Adipose tissue (tissue), 3 donors: ENCODE measurements around the gene RUBCN. TPM values are rescaled to one million over a fixed set of nuclear protein-coding genes. Genes with fewer than 3 reads are reported as not detected.
"Not testable (repeated sequence)": the region's sequence is repeated elsewhere in the genome, so short reads cannot be mapped to it uniquely, and the experiment has no call there.

Source experiments
- H3K27ac ChIP-seq: one replicate; pipeline ENCODE4 v1.5.1; 2013; ENCODE audit warnings: low read depth, low read length
- WGBS, 3 donors: extraction: QIAGEN DNeasy Blood & Tissue Kit; methylation state at CpG; one replicate each; pipeline ENCODE4 v1.1.7; 2013; 5-methylcytosine and 5-hydroxymethylcytosine counted together
- polyA plus RNA-seq, 3 donors: library from polyadenylated mRNA; stranded (reverse); fragments of 200-250 nt; gene quantifications; one replicate each; pipeline ENCODE4 v1.2.3, GENCODE V29; 2013
- donor health status: healthy with polysubstance abuse.
- donor health status: Bipolar disorder and iron deficiency.
- donor health status: healthy.

RUBCN gene
- polyA plus RNA-seq, 3 donors, result 6.6 to 8.9 (median 7.8) TPM

DNA sequence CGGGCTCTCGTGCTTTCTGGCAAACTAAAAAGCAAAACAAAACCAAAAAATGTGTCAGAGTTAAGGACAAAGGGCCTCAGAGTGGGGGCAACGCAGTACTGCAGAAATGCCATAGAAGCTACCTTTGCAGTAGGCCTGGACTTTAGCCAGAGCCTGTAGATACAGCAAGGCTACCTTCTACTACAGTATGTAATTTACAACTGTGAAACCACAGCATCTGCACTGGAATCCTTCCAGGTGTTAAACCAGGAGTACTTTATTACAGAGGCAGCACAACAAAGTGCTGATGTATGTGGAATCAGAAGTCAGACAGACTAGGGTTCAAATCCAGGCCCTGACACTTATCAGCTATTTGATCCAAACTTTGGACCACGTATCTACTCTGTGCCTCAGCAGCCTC lies 34.9 kb downstream of the RUBCN start:
- H3K27ac ChIP-seq, result no peak overlapping the region
- WGBS, 3 donors, result 95 to 98% (median 97%) methylated on average over 4 of the region's 4 CpGs

DNA sequence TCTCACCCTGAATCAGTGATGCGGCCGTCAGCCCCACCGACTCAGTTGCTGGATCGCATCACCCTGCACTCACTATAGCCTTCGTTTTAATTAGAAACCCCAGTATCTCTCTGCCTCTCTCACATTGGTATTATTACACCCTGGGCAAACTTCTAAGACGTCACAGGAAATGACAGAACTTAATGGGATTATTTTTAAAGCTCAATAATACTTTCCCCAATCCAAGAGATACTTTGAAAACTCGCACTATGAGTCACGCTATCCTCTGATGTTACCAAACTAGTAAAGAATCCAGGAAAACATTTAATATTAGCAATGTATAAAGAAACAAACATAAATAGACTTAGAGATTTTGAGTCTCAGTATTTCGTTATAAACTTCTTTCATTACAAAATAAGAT lies 36.6 kb downstream of the RUBCN start:
- H3K27ac ChIP-seq, result no peak overlapping the region
- WGBS, 3 donors, result 93 to 95% (median 94%) methylated on average over 9 of the region's 9 CpGs

DNA sequence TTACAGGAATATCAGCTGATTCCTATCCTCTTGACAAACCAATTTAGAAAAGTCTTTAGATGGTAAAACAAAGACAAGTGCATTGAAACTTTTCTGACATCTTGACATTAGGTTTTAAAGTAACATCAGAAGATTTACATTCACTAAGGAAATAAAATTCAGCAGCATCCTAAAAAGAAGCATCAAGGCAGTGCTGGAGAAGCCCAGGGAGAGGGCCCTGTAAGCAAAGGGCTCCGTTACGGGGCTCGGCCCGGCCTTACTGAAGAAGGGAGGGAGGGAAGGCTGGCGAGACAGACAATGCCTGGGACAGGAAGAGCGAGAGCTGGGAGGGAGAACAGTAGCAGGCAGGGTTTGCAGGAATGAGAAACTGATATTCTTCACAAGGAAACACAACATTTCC lies 39.3 kb downstream of the RUBCN start:
- 98 to 99% (median 98%) methylated on average over 6 of the region's 6 CpGs for WGBS, 3 donors
- H3K27ac ChIP-seq, result no peak overlapping the region

DNA sequence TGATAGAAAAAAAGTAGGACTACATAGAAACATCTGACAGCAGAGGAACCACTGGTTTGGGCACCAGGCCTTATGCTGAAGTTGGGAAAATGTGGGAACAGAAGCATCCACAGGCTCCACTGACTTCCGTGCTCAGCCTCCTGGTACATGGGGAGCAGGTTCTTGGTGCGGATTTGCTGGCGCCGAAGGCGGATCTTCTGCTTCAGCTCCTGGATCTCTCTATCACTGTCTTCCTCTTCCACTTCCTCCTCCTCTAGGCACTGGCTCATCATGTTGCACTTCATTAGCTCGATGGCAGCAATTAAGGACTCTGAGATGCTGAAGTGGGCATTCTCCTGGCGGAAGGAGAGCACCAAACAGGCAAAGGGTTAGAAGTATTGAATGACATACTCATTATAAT lies 42.5 kb downstream of the RUBCN start:
- H3K27ac ChIP-seq, result no peak overlapping the region
- 90 to 93% (median 92%) methylated on average over 7 of the region's 7 CpGs for WGBS, 3 donors

DNA sequence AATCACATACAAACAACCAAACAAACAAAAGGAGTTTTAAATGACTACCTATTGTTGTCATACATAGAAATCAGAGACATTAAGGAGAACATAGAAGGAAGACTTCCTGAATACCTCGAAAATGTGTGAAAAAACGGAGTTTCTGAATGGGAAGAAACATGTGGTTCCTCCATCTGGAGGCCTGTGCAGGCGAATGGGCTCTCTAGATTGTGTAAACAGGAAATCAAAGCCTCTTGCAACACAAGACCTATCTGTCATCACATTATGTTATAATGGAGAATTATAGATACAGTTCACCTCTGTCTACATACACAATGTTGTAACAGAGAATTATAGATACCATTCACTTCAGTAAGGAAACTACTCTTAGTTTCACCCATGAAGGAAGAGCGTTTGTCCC lies 44.1 kb downstream of the RUBCN start:
- 53 to 83% (median 58%) methylated on average over 4 of the region's 4 CpGs for WGBS, 3 donors
- no peak overlapping the region for H3K27ac ChIP-seq

DNA sequence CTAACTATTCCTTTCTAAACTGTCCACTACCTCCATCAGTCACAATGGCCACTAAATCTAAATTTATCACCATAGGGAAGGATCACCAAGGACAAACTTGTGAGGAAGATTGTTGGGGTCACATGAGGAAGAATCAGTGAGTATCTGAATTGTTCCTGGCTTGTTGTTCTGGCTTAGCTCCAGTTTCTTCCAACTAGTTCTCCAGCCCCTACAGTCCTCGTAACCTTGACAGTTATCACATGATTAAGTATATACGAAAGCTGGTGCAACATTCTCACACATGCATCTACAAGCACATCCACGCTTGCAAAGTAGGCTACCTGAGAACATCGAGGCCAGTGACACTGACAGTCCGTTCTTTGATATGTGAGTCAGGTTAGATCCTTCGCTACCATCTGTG lies 46.0 kb downstream of the RUBCN start:
- 71 to 98% (median 96%) methylated on average over 6 of the region's 6 CpGs for WGBS, 3 donors
- no peak overlapping the region for H3K27ac ChIP-seq

DNA sequence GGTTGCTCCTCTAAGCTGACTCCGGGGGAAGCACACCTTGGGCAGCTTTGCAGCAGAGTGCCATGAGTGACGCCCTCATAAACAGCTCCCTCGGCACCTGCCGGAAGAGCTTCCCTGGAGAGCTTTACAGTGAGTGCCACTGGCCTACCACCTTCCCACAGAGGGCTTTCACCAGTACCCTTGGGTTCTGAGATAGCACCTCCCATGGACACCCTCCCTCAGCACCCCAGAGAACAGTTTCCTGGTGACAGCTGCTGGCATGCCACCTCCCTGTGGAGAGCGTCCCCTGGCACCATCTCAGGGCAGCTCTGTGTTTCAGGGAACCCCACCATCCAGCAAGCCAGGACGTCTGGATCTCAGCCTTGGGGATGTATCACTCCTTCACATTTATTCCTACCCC lies 49.1 kb downstream of the RUBCN start:
- H3K27ac ChIP-seq, result no peak overlapping the region
- WGBS, 3 donors, result 93 to 95% (median 95%) methylated on average over 6 of the region's 6 CpGs

DNA sequence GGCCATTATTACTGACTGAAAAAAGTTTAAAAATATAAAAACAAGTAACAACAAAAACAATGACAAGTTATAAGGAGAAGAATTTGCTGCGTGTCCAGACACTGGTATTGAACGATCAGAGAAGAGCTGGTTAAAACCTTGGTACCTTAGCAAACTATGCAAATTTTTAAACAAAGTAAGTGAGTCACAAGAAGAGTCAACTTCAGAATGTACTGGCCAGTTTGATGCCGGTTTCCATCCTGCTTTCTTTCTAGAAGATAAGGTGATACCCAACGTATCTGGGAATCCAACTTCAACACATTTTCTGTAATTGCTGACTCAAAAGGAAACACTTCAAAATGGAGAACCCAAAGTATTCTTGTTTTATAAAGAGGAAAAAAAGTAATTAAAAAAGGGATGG lies 49.8 kb downstream of the RUBCN start:
- WGBS, 3 donors, result 86 to 90% (median 89%) methylated on average over 4 of the region's 4 CpGs
- no peak overlapping the region for H3K27ac ChIP-seq

DNA sequence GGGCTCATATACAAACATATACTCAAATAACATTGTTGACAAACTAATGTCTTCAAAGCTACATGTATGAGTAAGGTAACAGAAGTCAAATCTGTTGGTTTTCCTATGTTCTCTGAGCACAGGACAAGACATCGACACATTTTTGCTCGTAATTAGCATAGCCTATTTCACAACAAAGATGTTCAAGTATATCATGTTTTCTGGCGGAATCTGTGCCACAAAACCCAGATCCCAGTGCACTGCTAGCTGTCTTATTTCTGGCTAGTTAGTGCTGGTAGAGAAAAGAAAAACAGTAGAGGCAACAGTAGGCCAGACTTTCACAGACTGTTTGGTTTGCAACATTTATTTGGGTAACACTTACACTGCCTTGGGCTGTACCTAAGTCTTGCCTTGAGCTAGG lies 51.2 kb downstream of the RUBCN start:
- H3K27ac ChIP-seq, result no peak overlapping the region
- 95 to 96% (median 96%) methylated on average over 3 of the region's 3 CpGs for WGBS, 3 donors

DNA sequence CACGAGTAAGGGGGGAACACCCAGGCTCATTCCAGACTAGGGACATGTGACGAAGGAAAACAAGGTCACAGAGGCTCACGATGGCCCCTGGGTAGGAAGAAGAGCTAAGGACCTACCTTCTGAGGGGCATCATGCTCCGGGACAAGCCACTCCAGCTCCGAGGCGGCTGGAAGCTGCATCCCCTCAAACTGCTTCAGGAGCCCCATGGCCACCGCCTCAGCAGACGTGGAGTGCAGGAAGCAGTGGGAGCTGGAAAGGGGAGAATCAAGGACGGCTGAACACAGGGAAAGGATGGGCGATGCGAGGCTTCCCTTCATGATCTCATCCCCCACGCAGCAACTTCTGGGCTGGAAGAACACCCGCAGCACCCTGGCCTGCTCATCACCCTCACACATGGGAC lies 53.5 kb downstream of the RUBCN start:
- 90 to 93% (median 91%) methylated on average over 13 of the region's 13 CpGs for WGBS, 3 donors
- H3K27ac ChIP-seq, result no peak overlapping the region

DNA sequence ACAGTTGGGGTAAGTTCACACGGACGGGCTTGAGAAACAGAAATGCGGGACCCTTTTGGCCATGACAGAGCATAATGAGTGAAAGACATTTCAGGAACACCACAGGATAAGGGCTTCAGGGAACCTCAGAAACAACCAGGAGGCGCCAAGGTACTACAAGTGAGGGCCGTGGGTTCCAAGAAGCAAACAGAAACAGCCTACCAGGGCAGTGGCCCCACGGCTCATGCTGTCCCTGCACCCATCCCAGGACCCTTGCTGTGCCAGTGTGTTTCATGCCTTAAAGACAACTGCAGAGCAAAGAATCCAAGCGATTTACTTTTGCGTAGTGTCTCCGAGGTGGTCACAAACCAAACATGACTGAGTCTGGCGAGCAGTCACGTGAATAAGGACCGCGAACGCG lies 54.0 kb downstream of the RUBCN start:
- 95 to 97% (median 97%) methylated on average over 15 of the region's 15 CpGs for WGBS, 3 donors
- no peak overlapping the region for H3K27ac ChIP-seq

DNA sequence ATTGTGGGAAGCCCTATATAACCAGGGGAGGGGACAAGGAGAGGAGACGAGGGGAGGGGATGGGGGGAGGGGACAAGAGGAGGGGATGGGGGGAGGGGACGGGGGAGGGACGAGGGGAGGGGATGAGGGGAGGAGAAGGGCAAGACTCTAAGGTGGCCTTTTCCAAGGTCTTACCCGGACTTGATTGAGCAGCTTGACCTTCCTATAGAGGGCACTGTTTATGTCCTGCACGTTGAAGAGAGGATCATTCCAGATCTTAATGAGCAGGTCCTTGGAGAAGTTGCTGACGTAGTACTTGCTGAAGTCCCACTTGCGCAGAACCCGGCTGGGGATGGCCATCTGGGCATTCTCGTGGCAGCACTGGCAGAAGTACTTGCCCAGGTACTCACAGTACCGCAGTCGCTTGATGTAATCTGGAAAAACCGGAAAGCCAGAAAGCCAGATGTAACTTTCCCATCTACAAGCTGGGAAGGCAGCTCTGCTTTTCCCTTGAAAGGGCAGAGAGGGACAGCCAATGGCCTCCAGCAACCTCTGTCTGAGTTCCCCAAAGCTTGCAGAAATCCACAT lies 55.7 kb downstream of the RUBCN start:
- whole genome bisulfite sequencing, 3 donors, result 42 to 90% (median 88%) methylated on average over 12 of the region's 12 CpGs
- H3K27ac ChIP-seq, result no peak overlapping the region

DNA sequence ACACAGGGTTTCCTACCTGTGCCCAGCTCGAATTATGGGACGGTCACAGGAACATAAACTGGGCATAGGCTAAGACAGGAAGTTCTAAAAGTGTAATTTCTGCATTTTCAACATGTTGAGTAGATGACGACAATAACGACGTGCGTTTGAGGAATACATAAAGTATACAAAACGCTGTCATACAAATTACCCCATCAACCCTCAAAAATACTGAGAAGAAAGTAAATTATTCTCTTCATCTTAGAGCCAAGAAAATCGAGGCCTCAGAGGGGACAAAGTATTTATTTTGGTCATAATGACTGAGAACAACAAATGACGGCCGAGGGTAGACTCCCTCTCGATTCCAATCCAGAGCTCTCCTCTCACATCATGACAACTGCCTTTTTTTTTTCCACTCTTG lies 60.8 kb downstream of the RUBCN start:
- WGBS, 3 donors, result 80 to 87% (median 83%) methylated on average over 11 of the region's 11 CpGs
- H3K27ac ChIP-seq, result no peak overlapping the region

DNA sequence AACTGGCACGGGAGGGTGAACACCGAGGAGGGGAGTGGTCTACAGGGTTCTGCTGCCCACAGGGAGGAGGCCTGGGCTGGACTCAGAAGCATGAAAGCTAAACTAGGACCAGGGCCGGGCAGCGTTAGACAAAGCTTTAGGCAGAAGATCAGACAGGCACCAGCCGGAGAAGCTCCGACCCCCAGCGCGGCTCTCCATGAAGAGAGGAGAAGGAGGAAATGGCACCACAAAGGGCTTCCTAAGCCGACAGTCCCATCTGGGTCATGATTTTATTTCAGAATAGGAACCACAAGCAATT lies 61.2 kb downstream of the RUBCN start:
- 90 to 97% (median 91%) methylated on average over 9 of the region's 9 CpGs for WGBS, 3 donors
- H3K27ac ChIP-seq, result no peak overlapping the region

DNA sequence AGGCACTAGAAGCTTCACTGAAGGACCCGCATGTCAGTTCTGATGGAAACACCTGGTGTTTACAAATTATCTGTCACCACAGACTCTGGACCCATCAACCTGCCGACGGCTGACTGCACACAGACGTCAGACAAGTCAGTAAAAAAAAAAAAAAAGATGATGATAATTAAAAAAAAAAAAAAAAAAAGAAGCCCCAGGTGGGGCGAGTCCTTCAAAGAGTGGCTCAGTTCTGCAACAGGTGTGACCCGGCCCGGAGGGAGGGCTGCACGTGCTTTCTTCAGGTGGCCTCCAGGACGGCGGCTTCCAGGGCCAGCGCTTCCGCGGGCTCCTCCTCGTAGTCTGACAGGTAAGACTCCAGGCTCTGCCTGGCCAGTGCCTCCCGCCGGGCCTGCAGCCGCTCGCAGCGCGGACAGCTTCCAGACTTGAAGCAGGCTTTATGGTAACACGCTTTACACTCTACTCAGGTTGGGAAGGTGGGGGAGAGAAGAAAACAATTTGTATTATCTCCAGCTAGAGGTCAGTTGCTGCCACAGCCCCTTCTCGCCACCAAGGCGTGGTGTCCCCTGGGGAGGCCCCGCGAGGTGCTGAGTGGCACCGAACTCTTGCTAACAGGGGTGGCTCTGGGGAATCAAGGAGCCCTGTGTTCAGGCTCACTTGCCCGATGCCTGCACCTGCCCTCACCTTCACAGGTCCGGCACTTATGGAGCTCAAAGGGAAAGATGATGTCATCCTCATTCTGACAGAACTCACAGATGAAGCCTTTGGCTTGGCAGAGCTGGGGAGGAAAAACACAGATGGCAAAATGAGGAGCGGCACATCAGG lies 61.8 kb downstream of the RUBCN start:
- WGBS, 3 donors, result 85 to 94% (median 94%) methylated on average over 29 of the region's 29 CpGs
- H3K27ac ChIP-seq, result no peak overlapping the region

DNA sequence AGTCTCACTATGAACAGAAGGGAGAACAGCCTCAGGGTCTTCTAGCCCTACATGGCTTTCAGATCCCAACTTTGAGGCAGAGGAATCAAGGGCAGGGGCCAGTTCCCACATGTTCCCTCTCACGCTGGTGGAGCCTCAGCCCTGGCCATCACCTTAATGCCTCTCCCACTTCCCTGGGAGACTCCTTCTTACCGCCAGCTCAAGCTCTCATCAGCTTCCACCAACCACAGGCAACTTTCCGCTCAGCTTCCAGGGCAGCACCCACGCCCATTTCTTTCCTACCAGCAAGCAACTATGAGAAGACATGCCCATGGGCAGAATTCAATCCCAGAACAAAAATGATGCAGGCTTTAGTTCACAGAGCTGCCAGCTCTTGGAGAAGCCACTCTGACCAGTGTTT lies 63.5 kb downstream of the RUBCN start:
- 96 to 98% (median 98%) methylated on average over 4 of the region's 4 CpGs for WGBS, 3 donors
- H3K27ac ChIP-seq, result no peak overlapping the region

DNA sequence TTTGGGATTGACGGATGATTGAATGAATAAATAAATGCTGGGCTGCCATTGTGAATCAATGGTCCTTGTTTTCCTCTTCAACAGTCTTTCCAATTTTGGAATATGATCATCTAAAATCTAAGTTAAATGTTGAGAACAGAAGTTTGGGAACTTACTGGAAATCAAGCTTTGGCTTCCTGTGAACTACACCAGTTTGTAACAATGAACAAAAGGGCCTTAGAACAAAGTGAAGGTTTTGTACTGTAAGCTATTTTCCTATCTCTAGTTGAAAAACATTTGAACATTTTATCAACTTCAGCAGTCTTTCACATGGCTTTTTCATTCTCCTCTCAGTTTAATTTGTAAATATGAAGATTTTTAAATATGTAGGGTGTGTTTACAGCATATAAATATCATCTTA lies 66.3 kb downstream of the RUBCN start:
- H3K27ac ChIP-seq, result no peak overlapping the region
- 91 to 98% (median 94%) methylated on average over 1 of the region's 1 CpG for WGBS, 3 donors

DNA sequence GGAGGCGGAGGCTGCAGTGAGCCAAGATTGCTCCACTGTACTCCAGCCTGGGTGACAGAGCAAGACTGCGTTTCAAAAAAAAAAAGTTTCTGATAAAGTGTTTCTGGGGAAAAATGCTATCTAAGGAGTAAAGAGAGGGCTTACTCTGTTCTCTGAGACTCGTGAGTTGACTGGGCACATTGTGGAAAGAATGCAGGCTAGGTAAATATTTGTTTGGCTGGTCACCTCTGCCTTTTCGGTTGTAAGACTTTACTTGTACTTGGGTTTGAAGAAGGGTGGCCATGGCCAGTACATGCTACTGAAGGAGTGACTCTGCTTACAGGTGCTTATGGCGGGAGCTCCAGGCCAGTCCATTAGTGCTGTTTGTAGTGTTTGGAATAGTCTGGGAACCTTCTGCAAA lies 68.7 kb downstream of the RUBCN start:
- H3K27ac ChIP-seq, result no peak overlapping the region
- whole genome bisulfite sequencing, 3 donors, result 57 to 93% (median 81%) methylated on average over 5 of the region's 5 CpGs

DNA sequence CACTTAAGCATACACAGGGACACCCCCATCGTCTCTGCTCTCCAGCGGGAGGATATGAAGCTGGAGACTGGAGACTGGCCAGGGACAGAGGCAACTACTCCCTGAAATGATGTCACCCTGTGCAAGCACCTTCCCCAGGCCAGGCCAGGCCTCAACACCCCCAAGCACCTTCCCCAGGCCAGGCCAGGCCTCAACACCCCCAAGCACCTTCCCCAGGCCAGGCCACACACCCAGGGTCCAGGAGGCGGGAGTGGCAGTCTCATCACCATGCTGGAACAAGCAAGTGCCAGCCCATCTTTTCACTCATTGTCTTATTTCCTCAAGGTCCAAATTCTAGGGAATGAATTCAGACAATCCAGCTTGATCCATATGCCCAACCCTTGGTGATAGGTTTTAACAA lies 69.4 kb downstream of the RUBCN start:
- not testable (repeated sequence) for H3K27ac ChIP-seq
- WGBS, 3 donors, result 100% methylated on average over 1 of the region's 3 CpGs

DNA sequence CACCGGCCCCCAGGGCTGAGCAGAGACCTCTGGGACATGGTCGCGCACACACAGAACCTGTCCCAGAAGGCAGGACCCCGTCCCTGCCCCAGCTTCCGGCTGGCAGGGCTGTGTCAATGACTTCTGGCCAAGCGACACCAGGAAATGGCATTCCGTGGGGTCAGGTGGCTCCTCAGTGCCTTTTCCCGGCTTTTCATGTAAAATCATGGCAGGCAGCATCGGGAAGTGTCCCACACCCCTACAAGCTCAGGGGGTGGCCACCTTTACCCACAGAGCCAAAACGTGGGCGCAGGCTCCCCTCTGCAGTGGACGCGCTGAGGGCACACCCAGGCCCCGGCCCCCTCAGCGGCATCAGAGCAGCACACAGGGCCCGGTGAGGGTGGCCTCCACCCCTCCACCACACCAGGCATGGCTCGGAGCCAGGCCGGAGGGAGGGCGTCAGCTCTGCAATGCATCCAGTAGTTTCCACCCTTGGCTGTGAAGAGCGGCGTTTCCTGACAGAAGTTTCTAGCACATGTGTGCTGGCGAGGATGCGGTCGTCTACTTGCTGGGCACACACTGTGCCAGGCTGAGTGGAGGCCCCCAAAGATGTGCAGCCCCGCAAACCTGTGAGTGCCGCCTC lies 70.4 kb downstream of the RUBCN start:
- not testable (repeated sequence) for H3K27ac ChIP-seq
- 59 to 70% (median 64%) methylated on average over 20 to 22 of the region's 26 CpGs for WGBS, 3 donors
